Liver (tissue), 9 donors: ENCODE data around the gene PLA2G2F. TPM values are rescaled to one million over a fixed set of nuclear protein-coding genes. Genes with fewer than 3 reads are reported as not detected.

Source experiments
- DNase-seq: peaks from one replicate; pipeline ENCODE4 v3.0.0-alpha.2; 2017; ENCODE audit warnings: low spot score
- H3K27ac ChIP-seq, 2 donors: one replicate each; pipeline ENCODE4 v1.7.0; 2013; ENCODE audit warnings: inconsistent platforms in 2 of 2, low read length in 2 of 2, control low read depth in 1 of 2, low read depth in 1 of 2, mild to moderate bottlenecking in 1 of 2
- H3K27me3 ChIP-seq, 4 donors: one replicate each; pipeline versions ENCODE4 v1.6.1 to v1.7.0; 2013; ENCODE audit warnings: low read length in 3 of 4, inconsistent platforms in 1 of 4, mild to moderate bottlenecking in 1 of 4, moderate library complexity in 1 of 4; ENCODE audit not compliant: control insufficient read depth in 4 of 4, insufficient read depth in 4 of 4
- H3K36me3 ChIP-seq, 4 donors: one replicate each; pipeline versions ENCODE4 v1.6.1 to v1.7.0; 2013; ENCODE audit warnings: low read length in 3 of 4, mild to moderate bottlenecking in 3 of 4, low read depth in 1 of 4, moderate library complexity in 1 of 4; ENCODE audit not compliant: control insufficient read depth in 4 of 4, insufficient read depth in 3 of 4
- H3K4me1 ChIP-seq, 4 donors: one replicate each; pipeline versions ENCODE4 v1.6.1 to v1.7.0; 2013; ENCODE audit warnings: low read length in 3 of 4, mild to moderate bottlenecking in 3 of 4, moderate library complexity in 1 of 4; ENCODE audit not compliant: control insufficient read depth in 4 of 4, insufficient read depth in 4 of 4
- H3K4me3 ChIP-seq, 3 donors: one replicate each; pipeline versions ENCODE4 v1.6.1 to v1.7.0; 2013; ENCODE audit warnings: low read length in 3 of 3, control low read depth in 1 of 3, low read depth in 1 of 3, mild to moderate bottlenecking in 1 of 3
- H3K9ac ChIP-seq, 2 donors: one replicate each; pipeline ENCODE4 v1.7.0; 2013; ENCODE audit warnings: low read length in 2 of 2, mild to moderate bottlenecking in 2 of 2, moderate library complexity in 2 of 2, control low read depth in 1 of 2, low read depth in 1 of 2
- H3K9me3 ChIP-seq, 4 donors: one replicate each; pipeline versions ENCODE4 v1.6.1 to v1.7.0; 2013; ENCODE audit warnings: low read length in 3 of 4; ENCODE audit not compliant: control insufficient read depth in 4 of 4
- EGR1 ChIP-seq, 2 donors: IDR thresholded peaks; 2 replicates each; pipeline ENCODE4 v1.6.1; 2016 to 2018; ENCODE audit warnings: antibody characterized with exemption in 2 of 2, low read depth in 2 of 2
- FOXA1 ChIP-seq: IDR thresholded peaks from 2 replicates; pipeline ENCODE4 v1.6.1; 2016; ENCODE audit warnings: antibody characterized with exemption
- FOXA2 ChIP-seq: IDR thresholded peaks from 2 replicates; pipeline ENCODE4 v1.6.1; 2016; ENCODE audit warnings: antibody characterized with exemption
- GABPA ChIP-seq, 2 donors: IDR thresholded peaks in 1 of 2; conservative IDR thresholded peaks in 1 of 2; 2 replicates each; pipeline ENCODE4 v1.6.1; 2016; ENCODE audit warnings: antibody characterized with exemption in 2 of 2, mild to moderate bottlenecking in 1 of 2, moderate library complexity in 1 of 2
- HNF4A ChIP-seq, 2 donors: conservative IDR thresholded peaks; 2 replicates each; pipeline ENCODE4 v1.6.1; 2016; ENCODE audit warnings: antibody characterized with exemption in 2 of 2, mild to moderate bottlenecking in 2 of 2
- HNF4G ChIP-seq: IDR thresholded peaks from 2 replicates; pipeline ENCODE4 v1.6.1; 2016; ENCODE audit warnings: antibody characterized with exemption
- NR2F2 ChIP-seq: IDR thresholded peaks from 2 replicates; pipeline ENCODE4 v1.6.1; 2016; ENCODE audit warnings: antibody characterized with exemption
- RAD21 ChIP-seq, 2 donors: IDR thresholded peaks; 2 replicates each; pipeline ENCODE4 v1.6.1; 2016; ENCODE audit warnings: antibody characterized with exemption in 2 of 2, mild to moderate bottlenecking in 2 of 2
- RXRA ChIP-seq, 2 donors: IDR thresholded peaks; 2 replicates each; pipeline ENCODE4 v1.6.1; 2017 to 2018; ENCODE audit warnings: antibody characterized with exemption in 2 of 2, mild to moderate bottlenecking in 1 of 2
- SP1 ChIP-seq: IDR thresholded peaks from 2 replicates; pipeline ENCODE4 v1.6.1; 2018; ENCODE audit warnings: antibody characterized with exemption, mild to moderate bottlenecking
- TAF1 ChIP-seq: conservative IDR thresholded peaks from 2 replicates; pipeline ENCODE4 v1.6.1; 2016; ENCODE audit warnings: antibody characterized with exemption, mild to moderate bottlenecking
- YY1 ChIP-seq: IDR thresholded peaks from 2 replicates; pipeline ENCODE4 v1.6.1; 2016; ENCODE audit warnings: antibody characterized with exemption, mild to moderate bottlenecking
- WGBS: extraction: QIAGEN DNeasy Blood & Tissue Kit; methylation state at CpG from one replicate; pipeline ENCODE4 v1.1.7; 2013; 5-methylcytosine and 5-hydroxymethylcytosine counted together
- polyA plus RNA-seq, 2 donors: library from polyadenylated mRNA; stranded (reverse) in 1 of 2; unstranded in 1 of 2; fragments of 200-250 nt in 1 of 2; fragments of >200 nt in 1 of 2; fragmentation: Nextera tagmentation in 1 of 2; extraction: Ambion mirVana in 1 of 2; gene quantifications; one replicate each; pipeline versions ENCODE4 v1.2.1 to v1.2.3, GENCODE V29; 2013 to 2015
- total RNA-seq, 2 donors: library from RNA; depleted of rRNA; stranded (reverse); fragments of >200 nt; gene quantifications; one replicate each; pipeline ENCODE4 v1.2.3, GENCODE V29; 2014
- TF ChIP-seq, protein P1 (sequence below): fragments of 150-350 bp; IDR thresholded peaks from 2 replicates; pipeline ENCODE4 v1.5.1; 2017; ENCODE audit warnings: improper control_type of control experiment, low read depth, low read length; ENCODE audit not compliant: missing input control
- TF ChIP-seq, protein P2 (sequence below): IDR thresholded peaks from 2 replicates; pipeline ENCODE4 v1.6.1; 2016; ENCODE audit warnings: antibody characterized with exemption
- TF ChIP-seq, protein P3 (sequence below): IDR thresholded peaks from 2 replicates; pipeline ENCODE4 v1.6.1; 2016; ENCODE audit warnings: antibody characterized with exemption
- donor health status: healthy.
- donor health status: healthy.
- donor health status: healthy.
- donor health status: healthy.
- donor health status: healthy.

Gene PLA2G2F
- total and polyA plus RNA-seq, 4 donors, result under 0.01 TPM; not detected in 3

DNA sequence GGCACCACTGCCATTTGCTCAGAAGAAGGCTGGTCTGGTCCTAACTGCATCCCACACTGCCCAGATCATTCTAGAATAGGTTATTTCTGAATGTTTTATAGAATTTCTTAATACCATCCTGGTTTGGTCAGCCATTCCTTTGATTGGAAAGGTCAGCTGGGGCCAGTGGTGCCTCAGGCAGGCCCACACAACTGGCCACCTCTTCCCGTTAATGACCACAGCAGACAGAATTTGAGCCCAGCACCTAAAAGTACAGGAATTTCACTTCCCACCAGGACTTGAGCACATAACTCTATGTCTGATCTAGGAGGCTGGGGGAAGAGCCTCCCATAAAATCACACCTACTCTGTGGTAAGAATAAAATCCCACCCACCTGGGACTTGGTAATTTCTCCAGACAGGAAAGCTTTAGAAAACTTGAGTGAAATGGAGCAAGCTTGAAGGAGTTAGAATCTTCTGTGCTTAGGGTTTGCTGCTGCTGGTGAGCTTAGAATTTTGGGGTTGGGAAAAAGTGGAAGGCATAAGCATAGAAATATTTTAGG is 53.8 kb downstream of the PLA2G2F start (continued):
- TF ChIP-seq, protein P1, sequence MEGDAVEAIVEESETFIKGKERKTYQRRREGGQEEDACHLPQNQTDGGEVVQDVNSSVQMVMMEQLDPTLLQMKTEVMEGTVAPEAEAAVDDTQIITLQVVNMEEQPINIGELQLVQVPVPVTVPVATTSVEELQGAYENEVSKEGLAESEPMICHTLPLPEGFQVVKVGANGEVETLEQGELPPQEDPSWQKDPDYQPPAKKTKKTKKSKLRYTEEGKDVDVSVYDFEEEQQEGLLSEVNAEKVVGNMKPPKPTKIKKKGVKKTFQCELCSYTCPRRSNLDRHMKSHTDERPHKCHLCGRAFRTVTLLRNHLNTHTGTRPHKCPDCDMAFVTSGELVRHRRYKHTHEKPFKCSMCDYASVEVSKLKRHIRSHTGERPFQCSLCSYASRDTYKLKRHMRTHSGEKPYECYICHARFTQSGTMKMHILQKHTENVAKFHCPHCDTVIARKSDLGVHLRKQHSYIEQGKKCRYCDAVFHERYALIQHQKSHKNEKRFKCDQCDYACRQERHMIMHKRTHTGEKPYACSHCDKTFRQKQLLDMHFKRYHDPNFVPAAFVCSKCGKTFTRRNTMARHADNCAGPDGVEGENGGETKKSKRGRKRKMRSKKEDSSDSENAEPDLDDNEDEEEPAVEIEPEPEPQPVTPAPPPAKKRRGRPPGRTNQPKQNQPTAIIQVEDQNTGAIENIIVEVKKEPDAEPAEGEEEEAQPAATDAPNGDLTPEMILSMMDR, result no peak

DNA sequence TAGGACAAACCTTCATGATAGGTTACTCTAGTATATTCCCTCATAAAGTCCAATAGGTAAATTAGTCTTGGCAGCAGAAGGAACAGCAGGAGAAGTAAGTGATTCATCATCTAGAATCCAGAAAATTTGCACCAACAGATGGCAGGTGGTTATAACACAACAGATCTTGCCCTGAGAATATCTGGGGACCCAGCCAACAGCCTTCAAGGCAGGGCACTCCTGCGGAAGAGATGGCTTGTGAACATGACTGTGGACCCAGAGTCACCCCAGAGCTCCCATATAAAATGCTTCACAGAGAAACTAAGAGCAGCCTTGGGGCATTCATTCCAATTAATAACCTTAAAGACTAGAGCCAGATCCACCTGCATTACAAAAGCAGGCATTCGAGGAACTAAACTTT is 55.1 kb downstream of the PLA2G2F start:
- H3K9me3 ChIP-seq, result no peaks in the 10 kb centered on the region
- no peak overlapping the region for H3K9ac ChIP-seq
- H3K4me1 ChIP-seq, result peaks cover 0 to 14% (median 10%) of the 10 kb centered on the region in 4 donors
- DNase-seq, result no peak
- TF ChIP-seq HNF4A (conservative IDR thresholded peaks at IDR 0.05) (no peak), FOXA1 (no peak), TAF1 (no peak), RXRA (IDR thresholded peaks at IDR 0.05) (no peak), HNF4G (no peak), SP1 (no peak), NR2F2 (no peak), FOXA2 (no peak), GABPA (IDR thresholded peaks at IDR 0.05 in 1 of 2, conservative IDR thresholded peaks at IDR 0.05 in 1 of 2) (no peak)
- TF ChIP-seq, protein P2, sequence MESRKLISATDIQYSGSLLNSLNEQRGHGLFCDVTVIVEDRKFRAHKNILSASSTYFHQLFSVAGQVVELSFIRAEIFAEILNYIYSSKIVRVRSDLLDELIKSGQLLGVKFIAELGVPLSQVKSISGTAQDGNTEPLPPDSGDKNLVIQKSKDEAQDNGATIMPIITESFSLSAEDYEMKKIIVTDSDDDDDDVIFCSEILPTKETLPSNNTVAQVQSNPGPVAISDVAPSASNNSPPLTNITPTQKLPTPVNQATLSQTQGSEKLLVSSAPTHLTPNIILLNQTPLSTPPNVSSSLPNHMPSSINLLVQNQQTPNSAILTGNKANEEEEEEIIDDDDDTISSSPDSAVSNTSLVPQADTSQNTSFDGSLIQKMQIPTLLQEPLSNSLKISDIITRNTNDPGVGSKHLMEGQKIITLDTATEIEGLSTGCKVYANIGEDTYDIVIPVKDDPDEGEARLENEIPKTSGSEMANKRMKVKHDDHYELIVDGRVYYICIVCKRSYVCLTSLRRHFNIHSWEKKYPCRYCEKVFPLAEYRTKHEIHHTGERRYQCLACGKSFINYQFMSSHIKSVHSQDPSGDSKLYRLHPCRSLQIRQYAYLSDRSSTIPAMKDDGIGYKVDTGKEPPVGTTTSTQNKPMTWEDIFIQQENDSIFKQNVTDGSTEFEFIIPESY, result no peak
- TF ChIP-seq, protein P3, sequence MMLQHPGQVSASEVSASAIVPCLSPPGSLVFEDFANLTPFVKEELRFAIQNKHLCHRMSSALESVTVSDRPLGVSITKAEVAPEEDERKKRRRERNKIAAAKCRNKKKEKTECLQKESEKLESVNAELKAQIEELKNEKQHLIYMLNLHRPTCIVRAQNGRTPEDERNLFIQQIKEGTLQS, result no peak
- H3K27ac ChIP-seq, result no peak overlapping the region
- WGBS, result 77% methylated on average over 2 of the region's 2 CpGs
- no peaks in the 10 kb centered on the region for H3K36me3 ChIP-seq
- no peak overlapping the region for H3K4me3 ChIP-seq
- H3K27me3 ChIP-seq, result no peaks in the 10 kb centered on the region

DNA sequence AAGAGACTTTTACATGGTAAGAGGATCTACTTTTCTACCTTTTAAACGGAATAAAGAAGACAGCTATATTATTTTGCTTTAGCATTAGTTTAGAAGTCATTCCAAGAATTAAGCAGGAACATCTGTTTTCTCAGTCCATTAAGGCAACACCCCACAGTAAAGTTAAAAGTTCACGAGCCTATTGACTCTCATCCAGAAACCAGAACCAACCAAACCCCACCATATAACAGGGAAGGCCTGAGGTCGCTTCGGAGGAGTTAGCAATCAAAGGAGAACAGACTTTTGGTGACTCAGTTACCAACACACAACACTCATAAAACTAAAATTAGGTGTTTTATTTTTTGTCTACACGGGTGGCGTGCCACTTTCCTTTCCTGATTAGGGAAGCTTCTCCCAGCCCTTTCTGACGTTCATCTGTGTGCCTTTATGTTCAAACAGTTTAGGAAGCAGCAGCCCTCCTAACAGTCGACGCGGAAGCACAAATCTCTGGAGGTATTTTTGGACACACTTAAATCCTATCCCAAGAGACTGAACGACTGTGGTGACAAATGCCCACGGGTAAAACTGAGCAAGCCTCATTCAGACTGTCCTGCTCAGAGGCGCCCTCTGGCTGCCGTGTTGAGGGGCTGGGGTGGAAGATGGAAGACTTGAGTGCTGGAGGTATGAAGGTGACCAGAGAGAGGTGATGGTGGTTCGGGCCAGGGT is 55.8 kb downstream of the PLA2G2F start:
- Histone ChIP-seq H3K27ac (peak overlapping the region in 1 of 2 donors; percentile 21), H3K27me3 (no peaks in the 10 kb centered on the region), H3K9me3 (no peaks in the 10 kb centered on the region), H3K4me1 (peaks cover 0 to 14% (median 10%) of the 10 kb centered on the region in 4 donors), H3K36me3 (no peaks in the 10 kb centered on the region), H3K9ac (peak overlapping the region in 1 of 2 donors; percentile 56), H3K4me3 (peak overlapping the region in 1 of 3 donors; percentile 12)
- TF ChIP-seq EGR1 (IDR thresholded peaks at IDR 0.05; ENCODE audit: low read depth in 2 of 2) (no peak), RAD21 (IDR thresholded peaks at IDR 0.05) (peak; percentile 89 to 93), FOXA2 (peak; percentile 21), GABPA (IDR thresholded peaks at IDR 0.05 in 1 of 2, conservative IDR thresholded peaks at IDR 0.05 in 1 of 2) (no peak), RXRA (IDR thresholded peaks at IDR 0.05) (no peak), YY1 (peak; percentile 61)
- TF ChIP-seq, protein P1, result peak; percentile 80
- TF ChIP-seq, protein P3, result no peak
- peak; percentile 80 for DNase-seq
- WGBS, result 20% methylated on average over 15 of the region's 15 CpGs
